HEK293T (cell line): ENCODE results near the gene TMEM121B.

Experiments
- CTCF ChIA-PET: fragments of 350-600 bp; formaldehyde crosslinking; extraction: SDS; loops from one replicate; lab custom pipeline; 2021; ENCODE audit warnings: antibody characterized with exemption, inconsistent platforms; lab: Yijun Ruan, JAX
- POLR2A ChIA-PET: fragments of 350-600 bp; formaldehyde crosslinking; extraction: SDS; loops from one replicate; lab custom pipeline; 2020; ENCODE audit warnings: antibody characterized with exemption, inconsistent platforms; lab: Yijun Ruan, JAX
- DNase-seq: peaks from one replicate; pipeline ENCODE4 v3.0.0; 2012; ENCODE audit warnings: mixed read lengths; ENCODE audit errors: extremely low spot score
- ARNT ChIP-seq: fragments of 450-650 bp; IDR thresholded peaks from 2 replicates; pipeline ENCODE4 v1.6.1; 2017; ENCODE audit warnings: mild to moderate bottlenecking
- BHLHE40 ChIP-seq: fragments of 450-650 bp; IDR thresholded peaks from 2 replicates; pipeline ENCODE4 v1.6.1; 2016; ENCODE audit warnings: mild to moderate bottlenecking, moderate library complexity, borderline replicate concordance
- CTBP1 ChIP-seq: fragments of 450-650 bp; IDR thresholded peaks from 2 replicates; pipeline ENCODE4 v1.6.1; 2016; ENCODE audit warnings: borderline replicate concordance
- ELF4 ChIP-seq: fragments of 450-650 bp; IDR thresholded peaks from 2 replicates; pipeline ENCODE4 v1.6.1; 2017; ENCODE audit warnings: antibody characterized with exemption
- FOXA1 ChIP-seq: fragments of 450-650 bp; IDR thresholded peaks from 2 replicates; pipeline ENCODE4 v1.6.1; 2016; ENCODE audit warnings: mild to moderate bottlenecking
- FOXK2 ChIP-seq: fragments of 450-650 bp; IDR thresholded peaks from 2 replicates; pipeline ENCODE4 v1.6.1; 2016; ENCODE audit warnings: mild to moderate bottlenecking
- FOXM1 ChIP-seq: fragments of 450-650 bp; IDR thresholded peaks from 2 replicates; pipeline ENCODE4 v1.6.1; 2017; ENCODE audit warnings: mild to moderate bottlenecking, borderline replicate concordance
- HDGF ChIP-seq: fragments of 450-650 bp; IDR thresholded peaks from 2 replicates; pipeline ENCODE4 v1.6.1; 2017; ENCODE audit warnings: antibody characterized with exemption, borderline replicate concordance
- L3MBTL2 ChIP-seq: fragments of 450-650 bp; conservative IDR thresholded peaks from 2 replicates; pipeline ENCODE4 v1.6.1; 2016; ENCODE audit warnings: mild to moderate bottlenecking
- LEF1 ChIP-seq: fragments of 450-650 bp; IDR thresholded peaks from 2 replicates; pipeline ENCODE4 v1.6.1; 2017; ENCODE audit warnings: mild to moderate bottlenecking, borderline replicate concordance
- NFRKB ChIP-seq: fragments of 450-650 bp; IDR thresholded peaks from 2 replicates; pipeline ENCODE4 v1.6.1; 2016; ENCODE audit warnings: mild to moderate bottlenecking, moderate library complexity
- SP1 ChIP-seq: fragments of 450-650 bp; IDR thresholded peaks from 2 replicates; pipeline ENCODE4 v1.6.1; 2017
- SUZ12 ChIP-seq: fragments of 450-650 bp; IDR thresholded peaks from 2 replicates; pipeline ENCODE4 v1.6.1; 2016; ENCODE audit warnings: mild to moderate bottlenecking
- TARDBP ChIP-seq: fragments of 450-650 bp; IDR thresholded peaks from 2 replicates; pipeline ENCODE4 v1.6.1; 2016
- ZNF384 ChIP-seq: fragments of 450-650 bp; IDR thresholded peaks from 2 replicates; pipeline ENCODE4 v1.6.1; 2016
- TF ChIP-seq, protein P1 (sequence below): fragments of 450-650 bp; IDR thresholded peaks from 2 replicates; pipeline ENCODE4 v1.6.1; 2016

TMEM121B gene

DNA sequence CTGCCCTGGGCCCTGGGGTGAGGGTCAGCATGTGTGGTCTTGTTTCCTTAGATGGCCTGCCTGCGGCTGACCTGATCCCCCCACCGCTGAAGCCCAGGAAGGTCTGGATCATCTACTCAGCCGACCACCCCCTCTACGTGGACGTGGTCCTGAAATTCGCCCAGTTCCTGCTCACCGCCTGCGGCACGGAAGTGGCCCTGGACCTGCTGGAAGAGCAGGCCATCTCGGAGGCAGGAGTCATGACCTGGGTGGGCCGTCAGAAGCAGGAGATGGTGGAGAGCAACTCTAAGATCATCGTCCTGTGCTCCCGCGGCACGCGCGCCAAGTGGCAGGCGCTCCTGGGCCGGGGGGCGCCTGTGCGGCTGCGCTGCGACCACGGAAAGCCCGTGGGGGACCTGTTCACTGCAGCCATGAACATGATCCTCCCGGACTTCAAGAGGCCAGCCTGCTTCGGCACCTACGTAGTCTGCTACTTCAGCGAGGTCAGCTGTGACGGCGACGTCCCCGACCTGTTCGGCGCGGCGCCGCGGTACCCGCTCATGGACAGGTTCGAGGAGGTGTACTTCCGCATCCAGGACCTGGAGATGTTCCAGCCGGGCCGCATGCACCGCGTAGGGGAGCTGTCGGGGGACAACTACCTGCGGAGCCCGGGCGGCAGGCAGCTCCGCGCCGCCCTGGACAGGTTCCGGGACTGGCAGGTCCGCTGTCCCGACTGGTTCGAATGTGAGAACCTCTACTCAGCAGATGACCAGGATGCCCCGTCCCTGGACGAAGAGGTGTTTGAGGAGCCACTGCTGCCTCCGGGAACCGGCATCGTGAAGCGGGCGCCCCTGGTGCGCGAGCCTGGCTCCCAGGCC is 12.7 kb downstream of the TMEM121B start:
- no peak for TF ChIP-seq SP1
- TF ChIP-seq HDGF, result no peak
- TF ChIP-seq ZNF384, result no peak
- TF ChIP-seq FOXA1, result no peak
- TF ChIP-seq L3MBTL2, result no peak
- TF ChIP-seq LEF1, result no peak
- CTCF ChIA-PET, result interaction anchor here (1.8 kb wide), 1 partner anchor 13 kb away, joined by 5 read pairs; no protein-coding TSS in a partner anchor
- POLR2A ChIA-PET, result no interaction called here
- no peak for DNase-seq

GRCh38 chr22:17107547-17107810 is 13.7 kb downstream of the TMEM121B start:
- ChIA-PET CTCF (interaction anchor here (1.8 kb wide), 1 partner anchor 12 kb away, joined by 5 read pairs; no protein-coding TSS in a partner anchor), POLR2A (no interaction called here)
- no peak for DNase-seq
- TF ChIP-seq FOXK2, result no peak
- TF ChIP-seq L3MBTL2, result no peak
- TF ChIP-seq, protein P1, sequence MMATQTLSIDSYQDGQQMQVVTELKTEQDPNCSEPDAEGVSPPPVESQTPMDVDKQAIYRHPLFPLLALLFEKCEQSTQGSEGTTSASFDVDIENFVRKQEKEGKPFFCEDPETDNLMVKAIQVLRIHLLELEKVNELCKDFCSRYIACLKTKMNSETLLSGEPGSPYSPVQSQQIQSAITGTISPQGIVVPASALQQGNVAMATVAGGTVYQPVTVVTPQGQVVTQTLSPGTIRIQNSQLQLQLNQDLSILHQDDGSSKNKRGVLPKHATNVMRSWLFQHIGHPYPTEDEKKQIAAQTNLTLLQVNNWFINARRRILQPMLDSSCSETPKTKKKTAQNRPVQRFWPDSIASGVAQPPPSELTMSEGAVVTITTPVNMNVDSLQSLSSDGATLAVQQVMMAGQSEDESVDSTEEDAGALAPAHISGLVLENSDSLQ, result no peak
- no peak for TF ChIP-seq ELF4
- TF ChIP-seq FOXM1, result no peak
- TF ChIP-seq HDGF, result no peak
- no peak for TF ChIP-seq SUZ12
- TF ChIP-seq LEF1, result no peak
- no peak for TF ChIP-seq BHLHE40
- TF ChIP-seq SP1, result no peak
- no peak for TF ChIP-seq NFRKB
- no peak for TF ChIP-seq CTBP1
- TF ChIP-seq ZNF384, result no peak
- TF ChIP-seq ARNT, result no peak
- TF ChIP-seq TARDBP, result no peak

DNA sequence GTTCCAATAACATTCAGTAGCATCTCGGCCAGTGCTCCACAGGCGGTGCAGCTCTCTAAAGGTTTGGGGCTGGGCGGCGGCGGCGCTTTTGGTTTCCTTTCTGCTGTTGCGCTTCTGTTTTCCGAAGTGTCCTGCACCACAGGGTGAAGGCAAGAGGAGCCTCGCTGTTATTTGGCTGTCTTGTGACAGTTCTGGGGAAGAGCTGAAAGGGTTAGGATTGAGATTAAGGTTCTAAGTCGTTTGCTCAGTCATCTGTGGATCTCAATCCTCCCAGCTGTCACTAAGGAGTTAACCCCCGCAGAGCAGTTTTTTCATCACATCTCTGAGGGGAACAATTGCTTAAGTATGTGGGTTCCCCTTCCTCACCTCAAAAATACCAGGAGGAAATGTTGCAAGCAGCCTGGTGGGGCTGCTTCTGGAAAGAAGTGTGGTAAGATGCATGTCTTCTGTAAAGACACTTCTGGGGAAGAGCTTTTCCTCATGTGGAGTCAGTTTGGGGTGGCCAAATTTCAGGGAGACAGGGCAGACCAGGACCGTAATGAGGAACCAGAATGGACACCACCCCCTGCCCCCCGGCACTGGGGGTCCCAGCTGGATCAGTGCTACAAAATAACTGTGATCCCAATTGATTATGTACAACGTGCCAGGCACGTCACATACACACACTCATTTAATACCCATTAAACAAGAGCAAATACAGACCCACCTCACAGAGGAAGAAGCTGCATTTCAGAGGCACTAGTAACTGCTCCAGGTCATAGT is 14.2 kb downstream of the TMEM121B start:
- no peak for DNase-seq
- POLR2A ChIA-PET, result no interaction called here
- TF ChIP-seq BHLHE40, result no peak
- no peak for TF ChIP-seq ARNT
- TF ChIP-seq HDGF, result no peak
- no peak for TF ChIP-seq SUZ12
- TF ChIP-seq NFRKB, result no peak
- no peak for TF ChIP-seq FOXA1
- no peak for TF ChIP-seq L3MBTL2
- TF ChIP-seq TARDBP, result no peak
- no peak for TF ChIP-seq LEF1
- TF ChIP-seq FOXK2, result no peak
- CTCF ChIA-PET, result interaction anchor here (1.8 kb wide), 1 partner anchor 12 kb away, joined by 5 read pairs; no protein-coding TSS in a partner anchor

GRCh38 chr22:17106161-17106784 is 14.9 kb downstream of the TMEM121B start:
- DNase-seq, result no peak
- ChIA-PET CTCF (interaction anchor here (1.8 kb wide), 1 partner anchor 11 kb away, joined by 5 read pairs; no protein-coding TSS in a partner anchor), POLR2A (no interaction called here)
- no peak for TF ChIP-seq CTBP1
- TF ChIP-seq SP1, result no peak
- no peak for TF ChIP-seq ARNT
- TF ChIP-seq, protein P1, result no peak
- no peak for TF ChIP-seq FOXM1
- no peak for TF ChIP-seq SUZ12
- no peak for TF ChIP-seq ZNF384

DNA sequence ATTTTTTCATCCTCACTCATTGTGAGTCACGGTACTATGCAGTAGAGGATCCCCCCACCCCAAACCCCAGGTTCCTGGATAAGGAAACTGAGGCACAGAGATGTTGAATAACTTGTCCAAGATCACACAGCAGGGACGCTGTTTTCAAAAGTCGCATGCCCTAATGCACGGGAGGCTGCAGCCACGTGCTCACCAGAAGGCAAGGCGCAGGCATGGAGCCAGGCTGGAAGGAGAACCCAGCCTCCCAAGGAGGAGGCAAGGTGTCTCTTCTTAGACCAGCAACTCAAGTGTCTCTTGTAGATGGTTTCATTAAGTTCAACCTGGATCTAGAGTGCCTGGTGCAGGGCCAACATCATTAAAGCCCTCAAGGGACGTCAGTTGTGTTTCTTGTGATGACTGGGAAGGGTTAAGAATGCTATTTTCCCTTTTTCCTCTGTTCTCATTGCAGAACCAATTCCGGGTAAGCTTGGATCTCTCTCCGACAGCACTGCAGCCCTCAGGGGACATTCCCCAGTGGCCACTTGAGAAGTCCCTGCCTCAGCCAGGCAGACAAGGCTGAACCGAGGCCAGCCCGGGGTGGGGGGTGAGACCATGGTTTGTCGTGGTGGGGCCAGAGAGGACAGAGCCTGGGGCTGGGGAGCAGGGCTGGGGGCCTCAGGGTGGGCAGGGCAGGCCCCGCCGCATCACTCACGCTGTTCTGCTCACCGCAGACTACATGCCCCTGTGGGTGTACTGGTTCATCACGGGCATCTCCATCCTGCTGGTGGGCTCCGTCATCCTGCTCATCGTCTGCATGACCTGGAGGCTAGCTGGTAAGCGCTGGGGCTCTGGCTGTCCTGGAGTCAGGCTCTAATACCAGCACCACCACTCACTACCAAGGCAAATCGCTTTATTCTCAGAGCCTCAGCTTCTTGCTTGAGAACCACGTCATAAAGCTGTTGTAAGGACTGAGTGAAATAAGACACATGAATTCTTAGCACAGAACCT is 15.7 kb downstream of the TMEM121B start:
- no peak for DNase-seq
- no peak for TF ChIP-seq NFRKB
- TF ChIP-seq ELF4, result no peak
- TF ChIP-seq, protein P1, result no peak
- no peak for TF ChIP-seq SP1
- no peak for TF ChIP-seq HDGF
- TF ChIP-seq FOXK2, result no peak
- no peak for TF ChIP-seq LEF1
- TF ChIP-seq BHLHE40, result no peak
- TF ChIP-seq ZNF384, result no peak
- no peak for TF ChIP-seq TARDBP
- no peak for TF ChIP-seq SUZ12
- TF ChIP-seq ARNT, result no peak
- TF ChIP-seq CTBP1, result no peak
- TF ChIP-seq FOXM1, result no peak
- CTCF ChIA-PET, result no interaction called here
- POLR2A ChIA-PET, result no interaction called here
